GM12873 (cell line): ENCODE measurements around the gene LTBP4.

Experiments
- TF ChIP-seq, protein P1 (sequence below): IDR thresholded peaks from 2 replicates; pipeline ENCODE4 v1.5.1; 2012; ENCODE audit warnings: low read depth, mild to moderate bottlenecking, moderate library complexity, low read length, control low read depth; ENCODE audit not compliant: insufficient read depth; ENCODE audit errors: missing control alignments

Gene LTBP4

GRCh38 chr19:40599902-40600569, 1.1 kb upstream of the LTBP4 start:
- TF ChIP-seq, protein P1, sequence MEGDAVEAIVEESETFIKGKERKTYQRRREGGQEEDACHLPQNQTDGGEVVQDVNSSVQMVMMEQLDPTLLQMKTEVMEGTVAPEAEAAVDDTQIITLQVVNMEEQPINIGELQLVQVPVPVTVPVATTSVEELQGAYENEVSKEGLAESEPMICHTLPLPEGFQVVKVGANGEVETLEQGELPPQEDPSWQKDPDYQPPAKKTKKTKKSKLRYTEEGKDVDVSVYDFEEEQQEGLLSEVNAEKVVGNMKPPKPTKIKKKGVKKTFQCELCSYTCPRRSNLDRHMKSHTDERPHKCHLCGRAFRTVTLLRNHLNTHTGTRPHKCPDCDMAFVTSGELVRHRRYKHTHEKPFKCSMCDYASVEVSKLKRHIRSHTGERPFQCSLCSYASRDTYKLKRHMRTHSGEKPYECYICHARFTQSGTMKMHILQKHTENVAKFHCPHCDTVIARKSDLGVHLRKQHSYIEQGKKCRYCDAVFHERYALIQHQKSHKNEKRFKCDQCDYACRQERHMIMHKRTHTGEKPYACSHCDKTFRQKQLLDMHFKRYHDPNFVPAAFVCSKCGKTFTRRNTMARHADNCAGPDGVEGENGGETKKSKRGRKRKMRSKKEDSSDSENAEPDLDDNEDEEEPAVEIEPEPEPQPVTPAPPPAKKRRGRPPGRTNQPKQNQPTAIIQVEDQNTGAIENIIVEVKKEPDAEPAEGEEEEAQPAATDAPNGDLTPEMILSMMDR, result no peak

GRCh38 chr19:40600570-40601133, 517 bp upstream of the LTBP4 start:
- TF ChIP-seq, protein P1, result no peak

GRCh38 chr19:40603071-40603388, 1.9 kb downstream of the LTBP4 start:
- TF ChIP-seq, protein P1, result no peak

- TF ChIP-seq, protein P1, result no peak
Observed at GRCh38 chr19:40603389-40604170, 2.4 kb downstream of the LTBP4 start.

DNA sequence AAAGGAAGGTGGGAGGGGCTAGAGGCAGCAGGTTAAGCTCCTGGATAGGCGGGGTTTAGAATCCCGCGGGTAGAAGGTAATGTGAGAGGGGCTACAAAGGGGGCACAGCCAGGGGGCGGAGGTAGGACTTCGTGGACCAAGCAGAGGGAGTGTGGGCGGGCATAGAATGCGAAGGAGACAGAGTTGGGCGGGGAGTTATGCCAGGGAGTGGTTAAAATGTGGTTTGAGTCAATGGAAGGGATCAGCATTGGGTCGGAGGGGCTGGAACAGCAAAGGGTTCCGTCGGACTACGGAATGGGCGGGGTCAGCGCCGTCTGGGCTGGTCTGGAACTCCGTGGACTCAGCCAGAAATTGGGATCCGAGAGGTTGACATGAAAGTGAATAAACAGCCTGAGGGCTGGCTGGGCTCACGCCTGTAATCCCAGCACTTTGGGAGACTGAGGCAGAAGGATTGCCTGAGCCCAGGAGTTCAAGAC, 3.0 kb downstream of the LTBP4 start:
- TF ChIP-seq, protein P1, result no peak

- TF ChIP-seq, protein P1, result no peak
Observed at GRCh38 chr19:40604647-40605215, 3.6 kb downstream of the LTBP4 start.
